K562 (cell line): ENCODE results near the gene SMG5. TPM values are rescaled to one million over a fixed set of nuclear protein-coding genes. Genes with fewer than 3 reads are reported as not detected.

Source experiments
- ATAC-seq: fragments of 200-7000 bp; cut with Tn5 transposase; 3 replicates; pipeline ENCODE4 v1.9.1; 2020; ENCODE audit warnings: moderate library complexity
- BruUV-seq: library from RNA; stranded (reverse); fragments of 400-500 nt; replicated peaks from 2 replicates; lab custom pipeline; 2021; lab: Mats Ljungman, UMichigan
- CTCF ChIA-PET: fragments of 300-600 bp; formaldehyde crosslinking; extraction: SDS; loops from one replicate; lab custom pipeline; 2021; ENCODE audit warnings: low intra/inter-chr PET ratio; lab: Yijun Ruan, JAX
- POLR2A ChIA-PET: fragments of 300-600, 350-650 bp; sonication (Branson Sonifier 250); formaldehyde crosslinking; extraction: SDS; loops from one replicate; lab custom pipeline; 2021; ENCODE audit warnings: antibody characterized with exemption, inconsistent platforms; lab: Yijun Ruan, JAX
- DNase-seq, 4 experiments: peaks; one replicate each; pipeline versions ENCODE4 v3.0.0 to v3.0.0-alpha.2; 2011 to 2018; ENCODE audit warnings: low spot score in 3 of 4, mixed read lengths in 3 of 4; ENCODE audit errors: extremely low read depth in 1 of 4
- FAIRE-seq: peaks from 2 replicates; lab custom pipeline; 2011; peaks lifted over from hg19 to GRCh38; lab: Jason Lieb, UNC
- H2AFZ ChIP-seq: 2 replicates; pipeline ENCODE4 v1.6.0; 2011; ENCODE audit warnings: low read depth, low read length, control low read depth, inconsistent platforms
- H3K27ac ChIP-seq: fragments of 200-600 bp; 3 replicates; pipeline ENCODE4 v1.8.0; 2011; ENCODE audit warnings: low read depth, mild to moderate bottlenecking, control low read depth, inconsistent platforms, low read length, moderate library complexity, mixed read lengths; ENCODE audit errors: extremely low read depth
- H3K27me3 ChIP-seq, 2 experiments: fragments of 300-600 bp in 1 of 2; 2 replicates in 1 of 2; 3 replicates in 1 of 2; pipeline versions ENCODE4 v1.6.0 to v1.8.0; 2011; ENCODE audit warnings: inconsistent platforms in 2 of 2, low read length in 2 of 2, mild to moderate bottlenecking in 1 of 2, mixed read lengths in 1 of 2, moderate library complexity in 1 of 2; ENCODE audit not compliant: control insufficient read depth in 2 of 2, insufficient read depth in 2 of 2
- H3K36me3 ChIP-seq: fragments of 300-600 bp; 3 replicates; pipeline ENCODE4 v1.8.0; 2011; ENCODE audit warnings: mild to moderate bottlenecking, low read length, inconsistent platforms; ENCODE audit not compliant: control insufficient read depth, insufficient read depth
- H3K4me1 ChIP-seq, 2 experiments: fragments of 200-600 bp in 1 of 2; replicated peaks in 1 of 2; 2 replicates in 1 of 2; 3 replicates in 1 of 2; pipeline versions ENCODE4 v1.5.1 to v1.8.0; 2011; ENCODE audit warnings: inconsistent platforms in 2 of 2, low read length in 2 of 2, mild to moderate bottlenecking in 1 of 2, mixed read lengths in 1 of 2, moderate library complexity in 1 of 2; ENCODE audit not compliant: control insufficient read depth in 2 of 2, insufficient read depth in 2 of 2
- H3K4me2 ChIP-seq: 2 replicates; pipeline ENCODE4 v1.6.1; 2011; ENCODE audit warnings: low read length, control low read depth, inconsistent platforms, mixed read lengths; ENCODE audit not compliant: insufficient read depth
- H3K4me3 ChIP-seq: fragments of 200-600 bp; sonication (generic), shearing (Covaris generic); 2 replicates; pipeline ENCODE4 v1.5.1; 2016; ENCODE audit warnings: control low read depth, inconsistent platforms
- H3K79me2 ChIP-seq: fragments of 200-600 bp; 3 replicates; pipeline ENCODE4 v1.8.0; 2011; ENCODE audit warnings: low read length, inconsistent platforms; ENCODE audit not compliant: control insufficient read depth, insufficient read depth
- H3K9ac ChIP-seq, 2 experiments: 2 replicates each; pipeline versions ENCODE4 v1.6.0 to v1.6.1; 2011; ENCODE audit warnings: low read depth in 2 of 2, low read length in 2 of 2, control low read depth in 1 of 2, inconsistent platforms in 1 of 2, mild to moderate bottlenecking in 1 of 2, mixed read lengths in 1 of 2; ENCODE audit not compliant: insufficient read depth in 1 of 2
- H3K9me1 ChIP-seq: one replicate; pipeline ENCODE4 v1.6.0; 2011; ENCODE audit warnings: inconsistent platforms, mild to moderate bottlenecking, low read length, moderate library complexity; ENCODE audit not compliant: control insufficient read depth, insufficient read depth
- H3K9me3 ChIP-seq: replicated peaks from 2 replicates; pipeline ENCODE4 v1.5.1; 2011; ENCODE audit warnings: low read depth, low read length, inconsistent platforms; ENCODE audit not compliant: control insufficient read depth, insufficient read depth
- H4K20me1 ChIP-seq: replicated peaks from 2 replicates; pipeline ENCODE4 v1.6.1; 2011; ENCODE audit warnings: low read length, inconsistent platforms, mixed read lengths; ENCODE audit not compliant: control insufficient read depth, insufficient read depth
- CXXC5 ChIP-seq: fragments of 250-450 bp; sonication (Bioruptor Pico); IDR thresholded peaks from 2 replicates; pipeline ENCODE4 v1.8.0; 2022; ENCODE audit warnings: inconsistent platforms, mild to moderate bottlenecking, moderate library complexity
- DPF2 ChIP-seq: fragments of 450-650 bp; IDR thresholded peaks from 2 replicates; pipeline ENCODE4 v1.6.1; 2016
- ETS1 ChIP-seq: conservative IDR thresholded peaks from 2 replicates; pipeline ENCODE4 v1.6.1; 2011; ENCODE audit warnings: low read depth, mild to moderate bottlenecking, low read length; ENCODE audit not compliant: control insufficient read depth
- KDM5B ChIP-seq: fragments of 200-600 bp; sonication (generic); IDR thresholded peaks from 2 replicates; pipeline ENCODE4 v1.6.1; 2012; ENCODE audit warnings: low read depth, mild to moderate bottlenecking, moderate library complexity, low read length, control low read depth, inconsistent platforms; ENCODE audit not compliant: insufficient replicate concordance
- MXI1 ChIP-seq: IDR thresholded peaks from 2 replicates; pipeline ENCODE4 v1.6.1; 2011; ENCODE audit warnings: low read depth, mild to moderate bottlenecking, improper control_type of control experiment, low read length
- RUNX1 ChIP-seq: sonication (generic); IDR thresholded peaks from 2 replicates; pipeline ENCODE4 v1.6.1; 2016; ENCODE audit warnings: antibody characterized with exemption, low read depth
- TARDBP ChIP-seq: fragments of 450-650 bp; IDR thresholded peaks from 2 replicates; pipeline ENCODE4 v1.6.1; 2016
- TCF15 ChIP-seq: fragments of 250-450 bp; sonication (Bioruptor Pico); IDR thresholded peaks from 2 replicates; pipeline ENCODE4 v1.8.0; 2022; ENCODE audit warnings: moderate library complexity, mild to moderate bottlenecking, inconsistent platforms
- TOE1 ChIP-seq, 2 experiments: fragments of 450-650 bp in 1 of 2; sonication (generic) in 1 of 2; formaldehyde crosslinking in 1 of 2; IDR thresholded peaks; 2 replicates each; pipeline versions ENCODE4 v1.7.1 to v1.8.0; 2016 to 2022; ENCODE audit warnings: borderline replicate concordance in 2 of 2, mild to moderate bottlenecking in 2 of 2, antibody characterized with exemption in 1 of 2, inconsistent platforms in 1 of 2, low read depth in 1 of 2, missing genetic modification reagents in 1 of 2, moderate library complexity in 1 of 2
- ZC3H4 ChIP-seq: sonication (generic); formaldehyde crosslinking; IDR thresholded peaks from 2 replicates; pipeline ENCODE4 v1.9.0; 2021; ENCODE audit warnings: missing genetic modification reagents, borderline replicate concordance
- ZFX ChIP-seq: sonication (generic); formaldehyde crosslinking; IDR thresholded peaks from 2 replicates; pipeline ENCODE4 v1.8.0; 2022; ENCODE audit warnings: mild to moderate bottlenecking, missing genetic modification reagents, moderate library complexity
- WGBS: fragments of 100-300 bp; shearing (Covaris generic); methylation state at CpG from one replicate; pipeline ENCODE4 v1.1.6; 2016; ENCODE audit warnings: low coverage, mixed read lengths; ENCODE audit not compliant: insufficient coverage; ENCODE audit errors: missing lambda C conversion rate; 5-methylcytosine and 5-hydroxymethylcytosine counted together
- in situ Hi-C: fragments of 300-500 bp; cut with MboI; formaldehyde crosslinking; loops from 4 replicates; pipeline ENCODE4 v1.15.0; 2018; ENCODE audit warnings: inconsistent platforms, mixed read lengths
- intact Hi-C: fragments of 100-400 bp; cut with micrococcal nuclease; formaldehyde crosslinking; loops from 2 replicates; pipeline ENCODE4 v1.14.2; 2022
- polyA plus RNA-seq, 8 experiments: library from polyadenylated mRNA; depleted of rRNA in 4 of 8; stranded (reverse) in 5 of 8; unstranded in 3 of 8; fragments of >200 nt; fragmentation: Nextera tagmentation in 2 of 8; fragmentation: Illumina TruSeq in 1 of 8; extraction: Ambion mirVana in 2 of 8; extraction: Trizol in 1 of 8; gene quantifications; 2 replicates each; pipeline versions ENCODE4 v1.2.1 to v1.2.3, GENCODE V29; 2011 to 2014; ENCODE audit warnings: inconsistent platforms in 1 of 8, missing spikeins in 1 of 8
- total RNA-seq, 7 experiments: library from RNA; depleted of rRNA in 6 of 7; stranded (reverse); fragments of >200 nt in 6 of 7; fragmentation: Illumina TruSeq in 2 of 7; extraction: Trizol in 2 of 7; gene quantifications; 2 replicates each; pipeline versions ENCODE4 v1.2.1 to v1.2.3, GENCODE V29; 2011 to 2021; ENCODE audit warnings: low replicate concordance in 1 of 7

Gene SMG5
- total and polyA plus RNA-seq, 9 of the 15 experiments (the other 6 are each of a cell fraction or from before 2014, with no cell fraction given) = 1.4 to 85.9 (median 53.0) TPM

DNA sequence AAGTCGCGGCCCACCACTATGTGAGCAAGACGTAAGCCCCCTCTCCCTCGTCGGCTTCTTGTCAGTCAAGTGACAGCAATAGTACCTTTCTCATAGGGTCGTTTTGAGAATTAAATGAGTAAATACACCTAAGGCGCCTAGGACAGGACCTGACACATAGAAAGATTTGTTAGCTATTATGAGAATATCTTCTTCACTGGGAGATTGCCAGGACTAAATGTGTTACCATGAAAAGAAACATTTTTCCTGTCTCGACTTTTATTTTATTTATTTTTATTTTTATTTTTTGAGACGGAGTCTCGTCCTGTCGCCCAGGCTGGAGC lies 69.0 kb downstream of the SMG5 start:
- ChIA-PET CTCF (no interaction called here), POLR2A (interaction anchor here (0.6 to 2.9 kb wide), 22 partner anchors 8 to 612 kb away, joined by 3 to 62 read pairs (median 6); partner anchors contain the start of genes LMNA, PAQR6, SLC25A44 and SMG5)
- WGBS = 2% methylated on average over 11 of the region's 11 CpGs
- H3K4me1 ChIP-seq = peaks cover 11 to 17% of the 10 kb centered on the region in 2 experiments; a peak in 4 of 5 replicates
- peaks cover 52% of the 10 kb centered on the region; the same call in 2 of the 3 replicates for H3K36me3 ChIP-seq
- no peak for ATAC-seq
- intact Hi-C loops = loop anchor here (2.0 to 5.0 kb wide), 2 partner anchors 21 to 66 kb away; no protein-coding TSS in a partner anchor
- peak overlapping the region; percentile 100 for H2AFZ ChIP-seq
- peak overlapping the region; percentile 100 for H3K27ac ChIP-seq
- BruUV-seq = no TSS peak
- peaks cover 31% of the 10 kb centered on the region for H3K79me2 ChIP-seq
- peak in 1 of 4 experiments; percentile 44 for DNase-seq
- peak overlapping the region; percentile 78 for H3K4me3 ChIP-seq
- in situ Hi-C loops = no loop called here
- TF ChIP-seq MXI1 (no peak), RUNX1 (no peak), ZFX (CRISPR knock-in tag) (0 out of 2 replicates have a peak, but pooled peaks have one; percentile 41)
- no peaks in the 10 kb centered on the region for H4K20me1 ChIP-seq
- peak overlapping the region; percentile 97 to 99 for H3K9ac ChIP-seq
- no peaks in the 10 kb centered on the region for H3K27me3 ChIP-seq
- peak overlapping the region; percentile 97 for H3K4me2 ChIP-seq
- H3K9me1 ChIP-seq = no peaks in the 10 kb centered on the region
- H3K9me3 ChIP-seq = no peaks in the 10 kb centered on the region
- no peak for FAIRE-seq

- FAIRE-seq = no peak
- H3K4me3 ChIP-seq = peak within 1 kb of the TSS; percentile 78
- intact Hi-C loops (loop anchor here (2.0 to 5.0 kb wide), 2 partner anchors 20 to 66 kb away; no protein-coding TSS in a partner anchor), in situ Hi-C loops (no loop called here)
- H2AFZ ChIP-seq = peak within 1 kb of the TSS; percentile 100
- H3K79me2 ChIP-seq = peaks cover 31% of the 10 kb centered on the region
- no peaks in the 10 kb centered on the region for H3K9me3 ChIP-seq
- under 1% methylated on average over 50 of the region's 61 CpGs for WGBS
- peak within 1 kb of the TSS; percentile 97 to 99 for H3K9ac ChIP-seq
- DNase-seq = peak; percentile 97 to 99 (median 98)
- ATAC-seq = peak; percentile 98
- POLR2A ChIA-PET = interaction anchor here (0.6 to 2.9 kb wide), 37 partner anchors 9 to 704 kb away, joined by 3 to 62 read pairs (median 4); partner anchors contain the start of genes LMNA, PAQR6, SLC25A44 and SMG5
- peaks cover 11 to 17% of the 10 kb centered on the region in 2 experiments; a peak in 4 of 5 replicates for H3K4me1 ChIP-seq
- no peaks in the 10 kb centered on the region for H3K27me3 ChIP-seq
- no peaks in the 10 kb centered on the region for H3K9me1 ChIP-seq
- BruUV-seq = TSS peak; percentile 82
- no peaks in the 10 kb centered on the region for H4K20me1 ChIP-seq
- peak within 1 kb of the TSS; percentile 100 for H3K27ac ChIP-seq
- peak within 1 kb of the TSS; percentile 97 for H3K4me2 ChIP-seq
- H3K36me3 ChIP-seq = peaks cover 55% of the 10 kb centered on the region
- CTCF ChIA-PET = no interaction called here
- TF ChIP-seq KDM5B = peak; percentile 87
- TF ChIP-seq ZC3H4 = peak; percentile 49; the same call in 1 of the 2 replicates
- TF ChIP-seq TCF15 (CRISPR knock-in tag) = no peak
- peak; percentile 69; the same call in 1 of the 2 replicates for TF ChIP-seq ETS1
- TF ChIP-seq TOE1 (IDR thresholded peaks at IDR 0.05; ENCODE audit: borderline replicate concordance) = 0 out of 2 replicates have a peak, but pooled peaks have one; percentile 13
- no peak for TF ChIP-seq TOE1 (CRISPR knock-in tag; IDR thresholded peaks at IDR 0.05; ENCODE audit: borderline replicate concordance, low read depth)
- TF ChIP-seq TARDBP = peak; percentile 54; the same call in 1 of the 2 replicates
- peak; percentile 94 for TF ChIP-seq CXXC5 (CRISPR knock-in tag)
- TF ChIP-seq DPF2 = peak; percentile 46
Observed at GRCh38 chr1:156212833-156213643, 69.6 kb downstream of the SMG5 start, which contains the start of gene PMF1. Gene PMF1 (plus strand): TSS chr1:156213007. CDS start chr1:156213016, 9 bp downstream.
